Measurements from ENCODE around the gene GPR135. TPM values are rescaled to one million over a fixed set of nuclear protein-coding genes. Genes with fewer than 3 reads are reported as not detected.

The GPR135 gene
- total RNA-seq, 2 experiments from 2014 or later: 0.81 to 0.91 TPM

- H3K27me3 Mint-ChIP-seq: no peaks in the 10 kb centered on the region
- intact Hi-C loops (cut with DNase I, micrococcal nuclease): loop anchor here (5.0 to 10.0 kb wide), 8 partner anchors 296 to 1491 kb away; partner anchors contain the start of genes DAAM1 (in 2 of the 2), PCNX4 (in 2 of the 2), KIAA0586 (in 1 of the 2) and PPM1A (in 1 of the 2)
- Histone ChIP-seq H3K4me1 (ENCODE audit: insufficient read depth, low read length) (peaks cover 39% of the 10 kb centered on the region), H3K27ac (ENCODE audit: low read depth in 1 of 2, low read length in 2 of 2) (no peak overlapping the region), H3K4me3 (ENCODE audit: low read length) (peak overlapping the region; percentile 99), H3K9me3 (ENCODE audit: control insufficient read depth in 1 of 2, insufficient read depth in 1 of 2, low read length in 2 of 2) (no peaks in the 10 kb centered on the region), H3K27me3 (ENCODE audit: control insufficient read depth in 1 of 2, insufficient read depth in 2 of 2, low read length in 2 of 2) (no peaks in the 10 kb centered on the region), H3K36me3 (ENCODE audit: insufficient read depth, low read length) (peaks cover 8% of the 10 kb centered on the region)
- ChIA-PET CTCF (interaction anchor here (0.9 to 1.6 kb wide), 5 partner anchors 19 to 482 kb away, joined by 3 to 7 read pairs (median 6); partner anchors contain the start of genes CCDC175, DAAM1 and GPR135), POLR2A (interaction anchor here (0.7 to 3.0 kb wide), 6 partner anchors 19 to 1056 kb away, joined by 3 to 42 read pairs (median 16); partner anchors contain the start of genes DAAM1, GPR135, KIAA0586 and PPM1A)
- no peak for DNase-seq
- H3K4me1 Mint-ChIP-seq (ENCODE audit: low read depth): peaks cover 66% of the 10 kb centered on the region
- H3K4me3 Mint-ChIP-seq: peak overlapping the region; percentile 99
- H3K27ac Mint-ChIP-seq: peak overlapping the region; percentile 96
- H3K36me3 Mint-ChIP-seq (ENCODE audit: low read depth): peaks cover 33% of the 10 kb centered on the region
- ATAC-seq (ENCODE audit: poor library complexity): no peak
- no peaks in the 10 kb centered on the region for H3K9me3 Mint-ChIP-seq
- TF ChIP-seq, protein P1, sequence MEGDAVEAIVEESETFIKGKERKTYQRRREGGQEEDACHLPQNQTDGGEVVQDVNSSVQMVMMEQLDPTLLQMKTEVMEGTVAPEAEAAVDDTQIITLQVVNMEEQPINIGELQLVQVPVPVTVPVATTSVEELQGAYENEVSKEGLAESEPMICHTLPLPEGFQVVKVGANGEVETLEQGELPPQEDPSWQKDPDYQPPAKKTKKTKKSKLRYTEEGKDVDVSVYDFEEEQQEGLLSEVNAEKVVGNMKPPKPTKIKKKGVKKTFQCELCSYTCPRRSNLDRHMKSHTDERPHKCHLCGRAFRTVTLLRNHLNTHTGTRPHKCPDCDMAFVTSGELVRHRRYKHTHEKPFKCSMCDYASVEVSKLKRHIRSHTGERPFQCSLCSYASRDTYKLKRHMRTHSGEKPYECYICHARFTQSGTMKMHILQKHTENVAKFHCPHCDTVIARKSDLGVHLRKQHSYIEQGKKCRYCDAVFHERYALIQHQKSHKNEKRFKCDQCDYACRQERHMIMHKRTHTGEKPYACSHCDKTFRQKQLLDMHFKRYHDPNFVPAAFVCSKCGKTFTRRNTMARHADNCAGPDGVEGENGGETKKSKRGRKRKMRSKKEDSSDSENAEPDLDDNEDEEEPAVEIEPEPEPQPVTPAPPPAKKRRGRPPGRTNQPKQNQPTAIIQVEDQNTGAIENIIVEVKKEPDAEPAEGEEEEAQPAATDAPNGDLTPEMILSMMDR (IDR thresholded peaks at IDR 0.05): no peak
Observed at GRCh38 chr14:59483363-59483762, 18.2 kb upstream of the GPR135 start.

DNA sequence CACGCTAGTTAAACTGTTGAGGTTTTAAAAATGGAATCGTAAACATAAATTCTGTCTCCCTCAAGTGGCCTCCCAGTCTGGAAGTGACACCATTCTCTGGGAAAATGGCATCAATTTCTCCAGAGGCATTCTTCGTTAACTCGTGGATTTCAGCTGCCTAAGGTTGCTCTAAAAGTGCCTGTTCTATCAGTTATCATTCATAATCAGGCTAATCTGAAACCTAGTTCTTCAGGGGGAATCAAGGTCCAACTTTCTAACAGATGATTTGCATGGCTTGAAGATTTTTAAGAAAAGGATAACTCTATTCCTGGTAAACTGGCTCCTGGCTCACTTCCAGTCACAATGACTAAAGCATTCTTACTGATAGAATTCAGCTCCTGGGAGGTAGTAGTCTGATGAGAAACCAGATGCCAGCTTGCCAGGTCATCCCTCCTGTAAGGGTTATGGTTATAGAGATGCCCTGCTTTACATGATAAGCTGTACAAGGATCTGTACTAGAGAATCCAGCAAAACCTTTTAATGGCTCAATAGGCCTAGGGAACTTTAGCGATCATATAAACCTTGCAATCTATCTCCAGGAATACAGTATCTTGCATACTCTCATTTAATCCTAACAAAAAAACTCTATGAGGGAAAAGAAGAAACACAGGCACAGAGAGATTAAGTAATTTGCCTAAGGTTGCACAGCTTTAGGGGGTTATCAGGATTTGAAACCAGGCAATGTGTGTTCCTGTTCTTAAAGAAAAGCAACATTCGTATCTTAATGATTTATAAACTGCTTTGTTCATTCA is 17.6 kb upstream of the GPR135 start:
- TF ChIP-seq, protein P1 (IDR thresholded peaks at IDR 0.05): no peak

GRCh38 chr14:59481871-59482540 is 16.8 kb upstream of the GPR135 start:
- Histone ChIP-seq H3K4me1 (ENCODE audit: insufficient read depth, low read length) (peaks cover 39% of the 10 kb centered on the region), H3K4me3 (ENCODE audit: low read length) (no peak overlapping the region), H3K27ac (ENCODE audit: low read depth in 1 of 2, low read length in 2 of 2) (no peak overlapping the region), H3K36me3 (ENCODE audit: insufficient read depth, low read length) (no peaks in the 10 kb centered on the region), H3K27me3 (ENCODE audit: control insufficient read depth in 1 of 2, insufficient read depth in 2 of 2, low read length in 2 of 2) (no peaks in the 10 kb centered on the region), H3K9me3 (ENCODE audit: control insufficient read depth in 1 of 2, insufficient read depth in 1 of 2, low read length in 2 of 2) (no peaks in the 10 kb centered on the region)
- ATAC-seq (ENCODE audit: poor library complexity) (no peak), DNase-seq (no peak)
- CTCF ChIA-PET: interaction anchor here (1.1 kb wide), 1 partner anchor 95 kb away, joined by 3 read pairs; the partner anchor contains the start of gene CCDC175
- peaks cover 58% of the 10 kb centered on the region for H3K4me1 Mint-ChIP-seq (ENCODE audit: low read depth)
- H3K27ac Mint-ChIP-seq: peak overlapping the region; percentile 96
- POLR2A ChIA-PET: interaction anchor here (1.3 to 3.0 kb wide), 2 partner anchors 17 to 1054 kb away, joined by 3 to 16 read pairs; partner anchors contain the start of genes GPR135, KIAA0586 and TIMM9
- TF ChIP-seq, protein P1 (IDR thresholded peaks at IDR 0.05): no peak
- H3K36me3 Mint-ChIP-seq (ENCODE audit: low read depth): peaks cover 29% of the 10 kb centered on the region
- peak overlapping the region; percentile 99 for H3K4me3 Mint-ChIP-seq
- intact Hi-C loops (cut with DNase I, micrococcal nuclease): loop anchor here (2.0 to 10.0 kb wide), 9 partner anchors 15 to 1493 kb away; partner anchors contain the start of genes DAAM1 (in 2 of the 2), PCNX4 (in 2 of the 2), KIAA0586 (in 1 of the 2) and PPM1A (in 1 of the 2)
- no peaks in the 10 kb centered on the region for H3K9me3 Mint-ChIP-seq
- H3K27me3 Mint-ChIP-seq: no peaks in the 10 kb centered on the region

More for the DNA sequence above, 17.6 kb upstream of the GPR135 start:
- Mint-ChIP-seq H3K27me3 (no peaks in the 10 kb centered on the region), H3K36me3 (ENCODE audit: low read depth) (peaks cover 29% of the 10 kb centered on the region), H3K4me1 (ENCODE audit: low read depth) (peaks cover 61% of the 10 kb centered on the region), H3K9me3 (no peaks in the 10 kb centered on the region), H3K27ac (peak overlapping the region; percentile 96), H3K4me3 (peak overlapping the region; percentile 99)
- CTCF ChIA-PET: interaction anchor here (1.1 to 1.6 kb wide), 3 partner anchors 18 to 483 kb away, joined by 3 to 6 read pairs (median 5); partner anchors contain the start of genes CCDC175 and GPR135
- peaks cover 39% of the 10 kb centered on the region for H3K4me1 ChIP-seq (ENCODE audit: insufficient read depth, low read length)
- peaks cover 4% of the 10 kb centered on the region for H3K36me3 ChIP-seq (ENCODE audit: insufficient read depth, low read length)
- no peaks in the 10 kb centered on the region for H3K9me3 ChIP-seq (ENCODE audit: control insufficient read depth in 1 of 2, insufficient read depth in 1 of 2, low read length in 2 of 2)
- no peak overlapping the region for H3K27ac ChIP-seq (ENCODE audit: low read depth in 1 of 2, low read length in 2 of 2)
- POLR2A ChIA-PET: interaction anchor here (0.7 to 3.0 kb wide), 3 partner anchors 18 to 1055 kb away, joined by 3 to 16 read pairs (median 3); partner anchors contain the start of genes DAAM1, GPR135, KIAA0586 and TIMM9
- no peak for ATAC-seq (ENCODE audit: poor library complexity)
- DNase-seq: no peak
- intact Hi-C loops (cut with DNase I, micrococcal nuclease): loop anchor here (5.0 to 10.0 kb wide), 8 partner anchors 295 to 1492 kb away; partner anchors contain the start of genes DAAM1 (in 2 of the 2), PCNX4 (in 2 of the 2), KIAA0586 (in 1 of the 2) and PPM1A (in 1 of the 2)
- peak overlapping the region; percentile 99 for H3K4me3 ChIP-seq (ENCODE audit: low read length)
- no peaks in the 10 kb centered on the region for H3K27me3 ChIP-seq (ENCODE audit: control insufficient read depth in 1 of 2, insufficient read depth in 2 of 2, low read length in 2 of 2)
